GM12878 (cell line): ENCODE data around the gene MYO18B. TPM values are rescaled to one million over a fixed set of nuclear protein-coding genes. Genes with fewer than 3 reads are reported as not detected.

Experiments used
- ATAC-seq: fragments of 200-7000 bp; cut with Tn5 transposase; 3 replicates; pipeline ENCODE4 v1.9.1; 2020; ENCODE audit warnings: mild to moderate bottlenecking, moderate library complexity
- BruUV-seq: library from RNA; stranded (reverse); fragments of 400-500 nt; replicated peaks from 2 replicates; lab custom pipeline; 2021; lab: Mats Ljungman, UMichigan
- CTCF ChIA-PET: fragments of 300-600 bp; sonication (Branson Sonifier 250); formaldehyde crosslinking; extraction: SDS; loops from one replicate; lab custom pipeline; 2021; ENCODE audit warnings: inconsistent platforms; lab: Yijun Ruan, JAX
- POLR2A ChIA-PET: fragments of 350-600 bp; formaldehyde crosslinking; extraction: SDS; loops from one replicate; lab custom pipeline; 2021; ENCODE audit warnings: inconsistent platforms; lab: Charles Lee
- RAD21 ChIA-PET: fragments of 300-600 bp; sonication (Branson Sonifier 250); formaldehyde crosslinking; loops from one replicate; lab custom pipeline; 2023; ENCODE audit warnings: antibody characterized with exemption; ENCODE audit not compliant: unreplicated experiment; lab: Charles Lee
- SMC1A ChIA-PET: fragments of 300-600 bp; sonication (Branson Sonifier 250); formaldehyde crosslinking; loops from one replicate; lab custom pipeline; 2023; ENCODE audit not compliant: unreplicated experiment, uncharacterized antibody; lab: Charles Lee
- DNase-seq: peaks from one replicate; pipeline ENCODE4 v3.0.0-alpha.2; 2011; ENCODE audit warnings: low read depth, low spot score
- FAIRE-seq: peaks from 3 replicates; lab custom pipeline; 2011; peaks lifted over from hg19 to GRCh38; lab: Jason Lieb, UNC
- H2AFZ ChIP-seq: 2 replicates; pipeline ENCODE4 v1.6.0; 2011; ENCODE audit warnings: low read depth, low read length, control low read depth; ENCODE audit not compliant: control insufficient read depth
- H3K27ac ChIP-seq: 2 replicates; pipeline ENCODE4 v1.5.1; 2011; ENCODE audit warnings: control low read depth; ENCODE audit not compliant: control insufficient read depth, insufficient read depth
- H3K27me3 ChIP-seq, 2 experiments: replicated peaks in 1 of 2; 2 replicates each; pipeline versions ENCODE4 v1.6.0 to v1.6.1; 2011; ENCODE audit warnings: low read length in 1 of 2; ENCODE audit not compliant: control insufficient read depth in 2 of 2, insufficient read depth in 2 of 2
- H3K36me3 ChIP-seq, 2 experiments: 2 replicates each; pipeline ENCODE4 v1.5.1; 2011; ENCODE audit warnings: low read length in 1 of 2; ENCODE audit not compliant: control insufficient read depth in 2 of 2, insufficient read depth in 2 of 2
- H3K4me1 ChIP-seq: 2 replicates; pipeline ENCODE4 v1.6.1; 2011; ENCODE audit warnings: mild to moderate bottlenecking, low read length, moderate library complexity, mixed read lengths; ENCODE audit not compliant: control insufficient read depth, insufficient read depth
- H3K4me2 ChIP-seq: 2 replicates; pipeline ENCODE4 v1.6.0; 2011; ENCODE audit warnings: control low read depth; ENCODE audit not compliant: control insufficient read depth, insufficient read depth
- H3K4me3 ChIP-seq: fragments of 200-600 bp; sonication (generic); 2 replicates; pipeline ENCODE4 v1.5.1; 2016
- H3K79me2 ChIP-seq: 2 replicates; pipeline ENCODE4 v1.6.0; 2011; ENCODE audit warnings: low read length; ENCODE audit not compliant: control insufficient read depth, insufficient read depth
- H3K9ac ChIP-seq: 2 replicates; pipeline ENCODE4 v1.8.0; 2011; ENCODE audit warnings: low read length, control low read depth, mixed read lengths; ENCODE audit not compliant: control insufficient read depth, insufficient read depth
- H3K9me3 ChIP-seq: replicated peaks from 3 replicates; pipeline ENCODE4 v1.5.1; 2011; ENCODE audit warnings: mild to moderate bottlenecking, low read length; ENCODE audit not compliant: control insufficient read depth, insufficient read depth
- H4K20me1 ChIP-seq: 2 replicates; pipeline ENCODE4 v1.6.0; 2011; ENCODE audit not compliant: control insufficient read depth, insufficient read depth
- BCL3 ChIP-seq: IDR thresholded peaks from 2 replicates; pipeline ENCODE4 v1.6.1; 2011; ENCODE audit warnings: borderline replicate concordance, low read depth, mild to moderate bottlenecking, moderate library complexity, low read length; ENCODE audit not compliant: insufficient read depth, poor library complexity, severe bottlenecking
- CEBPB ChIP-seq, 2 experiments: fragments of 150-350 bp in 1 of 2; IDR thresholded peaks; 2 replicates each; pipeline ENCODE4 v1.6.1; 2012 to 2014; ENCODE audit warnings: low read depth in 2 of 2, low read length in 2 of 2, borderline replicate concordance in 1 of 2, inconsistent platforms in 1 of 2
- CHD1 ChIP-seq: IDR thresholded peaks from 2 replicates; pipeline ENCODE4 v1.6.1; 2012; ENCODE audit warnings: low read depth, low read length, improper control_type of control experiment
- CREM ChIP-seq: IDR thresholded peaks from 2 replicates; pipeline ENCODE4 v1.6.1; 2014; ENCODE audit warnings: antibody characterized with exemption, low read depth
- E2F8 ChIP-seq: fragments of 450-650 bp; IDR thresholded peaks from 2 replicates; pipeline ENCODE4 v1.6.1; 2018; ENCODE audit warnings: mild to moderate bottlenecking, low read depth, moderate library complexity; ENCODE audit not compliant: partially characterized antibody
- EED ChIP-seq: sonication (generic); IDR thresholded peaks from 2 replicates; pipeline ENCODE4 v1.6.1; 2016; ENCODE audit warnings: antibody characterized with exemption, low read depth
- ETV6 ChIP-seq, 2 experiments: fragments of 450-650 bp in 1 of 2; IDR thresholded peaks in 1 of 2; conservative IDR thresholded peaks in 1 of 2; 2 replicates each; pipeline ENCODE4 v1.6.1; 2014; ENCODE audit warnings: antibody characterized with exemption in 1 of 2, borderline replicate concordance in 1 of 2, low read depth in 1 of 2, mild to moderate bottlenecking in 1 of 2, moderate library complexity in 1 of 2
- GATAD2B ChIP-seq: fragments of 450-650 bp; conservative IDR thresholded peaks from 2 replicates; pipeline ENCODE4 v1.6.1; 2017; ENCODE audit warnings: low read depth, mild to moderate bottlenecking, moderate library complexity
- IKZF1 ChIP-seq: fragments of 450-650 bp; conservative IDR thresholded peaks from 2 replicates; pipeline ENCODE4 v1.6.1; 2017; ENCODE audit warnings: antibody characterized with exemption, mild to moderate bottlenecking
- MTA2 ChIP-seq: fragments of 450-650 bp; IDR thresholded peaks from 2 replicates; pipeline ENCODE4 v1.6.1; 2016; ENCODE audit warnings: low read depth, mild to moderate bottlenecking, moderate library complexity
- NFXL1 ChIP-seq: fragments of 450-650 bp; IDR thresholded peaks from 2 replicates; pipeline ENCODE4 v1.6.1; 2017; ENCODE audit warnings: antibody characterized with exemption, mild to moderate bottlenecking, borderline replicate concordance
- NFYA ChIP-seq: IDR thresholded peaks from 2 replicates; pipeline ENCODE4 v1.6.1; 2011; ENCODE audit warnings: low read depth, mild to moderate bottlenecking, low read length, improper control_type of control experiment, borderline replicate concordance
- NR2C1 ChIP-seq: fragments of 450-650 bp; IDR thresholded peaks from 2 replicates; pipeline ENCODE4 v1.6.1; 2017; ENCODE audit warnings: antibody characterized with exemption, mild to moderate bottlenecking, moderate library complexity
- NR2C2 ChIP-seq: IDR thresholded peaks from 2 replicates; pipeline ENCODE4 v1.6.1; 2011; ENCODE audit warnings: borderline replicate concordance, low read depth; ENCODE audit not compliant: control insufficient read depth, insufficient read length
- PKNOX1 ChIP-seq: fragments of 450-650 bp; IDR thresholded peaks from 2 replicates; pipeline ENCODE4 v1.6.1; 2016; ENCODE audit warnings: mild to moderate bottlenecking
- RBBP5 ChIP-seq: fragments of 200-600 bp; sonication (generic); conservative IDR thresholded peaks from 2 replicates; pipeline ENCODE4 v1.6.1; 2016
- RFX5 ChIP-seq: IDR thresholded peaks from 2 replicates; pipeline ENCODE4 v1.6.1; 2011; ENCODE audit warnings: low read depth, low read length, improper control_type of control experiment
- TARDBP ChIP-seq: IDR thresholded peaks from 2 replicates; pipeline ENCODE4 v1.6.1; 2016; ENCODE audit warnings: borderline replicate concordance
- ZNF274 ChIP-seq: IDR thresholded peaks from one replicate; pipeline ENCODE4 v1.8.0; 2011; ENCODE audit not compliant: insufficient read length, insufficient read depth
- WGBS: methylation state at CpG from one replicate; pipeline ENCODE4 v1.1.6; 2016; ENCODE audit warnings: low lambda C conversion rate; ENCODE audit not compliant: insufficient replicate concordance, insufficient coverage; ENCODE audit errors: missing lambda C conversion rate; 5-methylcytosine and 5-hydroxymethylcytosine counted together
- in situ Hi-C: fragments of 300-500 bp; cut with MboI; formaldehyde crosslinking; loops from 9 replicates; pipeline ENCODE4 v1.14.3; 2018; ENCODE audit warnings: mixed read lengths
- intact Hi-C: fragments of 100-400 bp; cut with micrococcal nuclease; formaldehyde crosslinking; loops from one replicate; pipeline ENCODE4 v1.14.2; 2022; ENCODE audit not compliant: unreplicated experiment
- polyA plus RNA-seq, 11 experiments: library from polyadenylated mRNA; depleted of rRNA in 4 of 11; unstranded in 6 of 11; stranded (reverse) in 5 of 11; fragments of >200 nt; fragmentation: Nextera tagmentation in 4 of 11; fragmentation: Illumina TruSeq in 1 of 11; extraction: Ambion mirVana in 4 of 11; extraction: Trizol in 1 of 11; gene quantifications; 1 replicate in 1 of 11; 2 replicates in 10 of 11; pipeline versions ENCODE4 v1.2.1 to v1.2.3, GENCODE V29; 2011 to 2016; ENCODE audit warnings: inconsistent platforms in 2 of 11, missing spikeins in 2 of 11, low read depth in 1 of 11
- total RNA-seq, 4 experiments: library from RNA; depleted of rRNA in 3 of 4; stranded (reverse); fragments of >200 nt in 3 of 4; fragmentation: Illumina TruSeq in 1 of 4; extraction: Trizol in 1 of 4; gene quantifications; 2 replicates each; pipeline versions ENCODE4 v1.2.1 to v1.2.3, GENCODE V29; 2013 to 2021

Gene MYO18B
- total and polyA plus RNA-seq, 10 of the 15 experiments (the other 5 are each of a cell fraction or from before 2014, with no cell fraction given) = 0.05 to 2.1 (median 0.51) TPM; not detected in 1

- Histone ChIP-seq H2AFZ (no peak overlapping the region), H3K36me3 (peaks cover 0 to 6% of the 10 kb centered on the region in 2 experiments; a peak in 2 of 4 replicates), H3K4me2 (no peak overlapping the region), H3K79me2 (no peaks in the 10 kb centered on the region), H3K4me3 (no peak overlapping the region), H3K9me3 (no peaks in the 10 kb centered on the region), H3K27ac (no peak overlapping the region), H4K20me1 (no peaks in the 10 kb centered on the region), H3K9ac (no peak overlapping the region), H3K4me1 (peaks cover 15% of the 10 kb centered on the region; the same call in 1 of the 2 replicates), H3K27me3 (no peaks in the 10 kb centered on the region)
- intact Hi-C loops (no loop called here), in situ Hi-C loops (loop anchor here (5.0 kb wide), 1 partner anchor 239 kb away; no protein-coding TSS in a partner anchor)
- no TSS peak for BruUV-seq
- ChIA-PET RAD21 (interaction anchor here (1.1 to 6.3 kb wide), 6 partner anchors 72 to 239 kb away, joined by 3 to 57 read pairs (median 9); no protein-coding TSS in a partner anchor), SMC1A (interaction anchor here (0.8 to 4.0 kb wide), 11 partner anchors 13 to 275 kb away, joined by 3 to 61 read pairs (median 5); no protein-coding TSS in a partner anchor), POLR2A (no interaction called here), CTCF (interaction anchor here (0.6 to 4.1 kb wide), 13 partner anchors 67 to 321 kb away, joined by 3 to 88 read pairs (median 4); partner anchors contain the start of gene GRK3)
- no peak for DNase-seq
- ATAC-seq = no peak
- no peak for FAIRE-seq
- 84% methylated on average over 13 of the region's 13 CpGs for WGBS
- TF ChIP-seq NR2C1 = no peak
- TF ChIP-seq PKNOX1 = no peak
- TF ChIP-seq CHD1 = no peak
- TF ChIP-seq RBBP5 = no peak
- TF ChIP-seq E2F8 = no peak
- TF ChIP-seq ZNF274 = no peak
- no peak for TF ChIP-seq IKZF1
- no peak for TF ChIP-seq GATAD2B
- no peak for TF ChIP-seq CREM
- no peak for TF ChIP-seq EED
- no peak for TF ChIP-seq ETV6 (conservative IDR thresholded peaks at IDR 0.05 in 1 of 2, IDR thresholded peaks at IDR 0.05 in 1 of 2; ENCODE audit: borderline replicate concordance in 1 of 2, low read depth in 1 of 2)
- no peak for TF ChIP-seq NR2C2
- no peak for TF ChIP-seq CEBPB (IDR thresholded peaks at IDR 0.05; ENCODE audit: borderline replicate concordance in 1 of 2, low read depth in 2 of 2, low read length in 2 of 2)
- TF ChIP-seq NFXL1 = no peak
- no peak for TF ChIP-seq TARDBP
- no peak for TF ChIP-seq BCL3
- TF ChIP-seq MTA2 = no peak
- no peak for TF ChIP-seq RFX5
- TF ChIP-seq NFYA = no peak
These were observed 40.8 kb upstream of the MYO18B start for GRCh38 chr22:25701056-25701780.
